ENCODE results near the gene PPP2R2C. TPM values are rescaled to one million over a fixed set of nuclear protein-coding genes. Genes with fewer than 3 reads are reported as not detected.

PPP2R2C gene
- total RNA-seq, 1 experiment from 2014 or later, result 8.1 TPM

- no peak overlapping the region for H3K4me3 Mint-ChIP-seq
- no peak overlapping the region for H2BK12ac ChIP-seq (ENCODE audit: insufficient read length, low read depth, low read length)
- DNase-seq, result no peak
- no peak overlapping the region for H4K8ac ChIP-seq (replicated peaks; ENCODE audit: insufficient read length, low read depth, low read length)
- TF ChIP-seq CTCF (conservative IDR thresholded peaks at IDR 0.05), result no peak
- H3K27me3 ChIP-seq (ENCODE audit: insufficient read depth, low read length), result no peaks in the 10 kb centered on the region
- no peaks in the 10 kb centered on the region for H3K79me1 ChIP-seq (ENCODE audit: insufficient read depth, low read depth, low read length, poor library complexity, severe bottlenecking)
- no peaks in the 10 kb centered on the region; a peak in 1 of 5 replicates for H3K9me3 Mint-ChIP-seq
- no peak overlapping the region for H2AFZ ChIP-seq (ENCODE audit: low read length)
- peaks cover 3% of the 10 kb centered on the region for H3K23me2 ChIP-seq (ENCODE audit: insufficient read length, low read depth, low read length, poor library complexity, severe bottlenecking)
- H4K91ac ChIP-seq (ENCODE audit: insufficient read length, low read depth, low read length), result no peak overlapping the region
- H3K4ac ChIP-seq (ENCODE audit: low read depth, low read length), result no peak overlapping the region
- no peaks in the 10 kb centered on the region for H3K79me2 ChIP-seq (ENCODE audit: insufficient read depth, low read length)
- H2BK120ac ChIP-seq (ENCODE audit: low read depth, low read length, poor library complexity, severe bottlenecking), result no peak overlapping the region
- no peak overlapping the region for H2BK20ac ChIP-seq (ENCODE audit: low read depth, low read length, poor library complexity, severe bottlenecking)
- H3K27ac ChIP-seq (ENCODE audit: insufficient read length, low read depth, low read length), result no peak overlapping the region
- H3K4me1 Mint-ChIP-seq, result peaks cover 0 to 7% of the 10 kb centered on the region in 2 experiments; a peak in 2 of 4 replicates
- H3K9me3 ChIP-seq (ENCODE audit: control insufficient read depth, low read depth, low read length), result no peaks in the 10 kb centered on the region
- no peak overlapping the region for H3K9ac ChIP-seq (ENCODE audit: extremely low read depth, insufficient read length, low read length)
- H2BK5ac ChIP-seq (ENCODE audit: insufficient read length, low read length), result no peak overlapping the region
- no peak overlapping the region for H2BK15ac ChIP-seq (ENCODE audit: low read depth, low read length)
- H3K27me3 Mint-ChIP-seq (ENCODE audit: low read depth), result peaks cover 1% of the 10 kb centered on the region
- H3K4me1 ChIP-seq (ENCODE audit: insufficient read depth, low read length), result no peaks in the 10 kb centered on the region; the same call in 1 of the 2 replicates
- no peak overlapping the region for H3K14ac ChIP-seq (ENCODE audit: insufficient read depth, low read length)
- H3K27ac Mint-ChIP-seq, result peak overlapping the region in 1 of 3 experiments; percentile 96; a peak in 2 of 7 replicates
- no peak overlapping the region for H4K5ac ChIP-seq (ENCODE audit: insufficient read length, low read depth, low read length)
- no peak overlapping the region for H3T11ph ChIP-seq (ENCODE audit: low read length)
- H3K18ac ChIP-seq (ENCODE audit: insufficient read length, low read depth, low read length), result no peak overlapping the region
- no peak overlapping the region for H3K23ac ChIP-seq (ENCODE audit: insufficient read length, low read depth, low read length)
- H4K20me1 ChIP-seq (ENCODE audit: control insufficient read depth, insufficient read depth, insufficient read length), result no peaks in the 10 kb centered on the region
- no CpG with 5 or more reads among the region's 13 CpGs for WGBS (ENCODE audit: extremely low coverage, insufficient read length, low lambda C conversion rate)
- H3K56ac ChIP-seq (ENCODE audit: insufficient read length, low read depth, low read length), result no peak overlapping the region
- H2AK5ac ChIP-seq (ENCODE audit: insufficient read length, low read length), result no peak overlapping the region
- no peaks in the 10 kb centered on the region for H3K36me3 Mint-ChIP-seq (ENCODE audit: insufficient read depth in 1 of 3, low read depth in 3 of 3)
- H3K4me2 ChIP-seq (ENCODE audit: insufficient read depth, insufficient read length, low read length), result no peak overlapping the region
Measured at GRCh38 chr4:6345866-6346265, 126.5 kb downstream of the PPP2R2C start.

Measured in H9 (cell line).